T-helper 2 cell treated with Interferon-gamma antibody and Interleukin-4, amounts not matched to agents 5 μg/mL and 100 μg/mL, for 36 hours (primary cell): ENCODE results near the gene SORCS3.

Experiments used
- DNase-seq: peaks from one replicate; pipeline ENCODE4 v3.0.0; 2021; ENCODE audit warnings: low spot score
- H3K27ac Mint-ChIP-seq: one replicate; pipeline ENCODE4 v1.8.0; 2021; ENCODE audit warnings: mild to moderate bottlenecking, mixed read lengths
- H3K27me3 Mint-ChIP-seq: one replicate; pipeline ENCODE4 v1.8.0; 2021; ENCODE audit warnings: low read depth, mixed read lengths
- H3K36me3 Mint-ChIP-seq: one replicate; pipeline ENCODE4 v1.8.0; 2021; ENCODE audit warnings: low read depth, mixed read lengths
- H3K4me1 Mint-ChIP-seq: one replicate; pipeline ENCODE4 v1.8.0; 2021; ENCODE audit warnings: low read depth, mixed read lengths
- H3K4me3 Mint-ChIP-seq: one replicate; pipeline ENCODE4 v1.8.0; 2022; ENCODE audit warnings: mild to moderate bottlenecking, moderate library complexity, mixed read lengths
- H3K9me3 Mint-ChIP-seq: one replicate; pipeline ENCODE4 v1.8.0; 2021; ENCODE audit warnings: mixed read lengths

SORCS3 gene

GRCh38 chr10:104638861-104639589 lies 2.1 kb upstream of the SORCS3 start:
- H3K36me3 Mint-ChIP-seq, result no peaks in the 10 kb centered on the region
- H3K4me3 Mint-ChIP-seq, result no peak overlapping the region
- peaks cover 56% of the 10 kb centered on the region for H3K27me3 Mint-ChIP-seq

GRCh38 chr10:104639590-104640338 lies 1.3 kb upstream of the SORCS3 start:
- Mint-ChIP-seq H3K4me1 (peaks cover 3% of the 10 kb centered on the region), H3K36me3 (no peaks in the 10 kb centered on the region), H3K27ac (no peak overlapping the region), H3K4me3 (no peak overlapping the region), H3K27me3 (peaks cover 62% of the 10 kb centered on the region), H3K9me3 (no peaks in the 10 kb centered on the region)
- DNase-seq, result no peak

More at GRCh38 chr10:104638861-104639589, 2.1 kb upstream of the SORCS3 start:
- H3K4me1 Mint-ChIP-seq, result peaks cover 3% of the 10 kb centered on the region
- H3K27ac Mint-ChIP-seq, result no peak overlapping the region
- H3K9me3 Mint-ChIP-seq, result no peaks in the 10 kb centered on the region
- DNase-seq, result no peak

- no peaks in the 10 kb centered on the region for H3K36me3 Mint-ChIP-seq
- no peak overlapping the region for H3K4me3 Mint-ChIP-seq
- no peak overlapping the region for H3K27ac Mint-ChIP-seq
- no peak for DNase-seq
- H3K4me1 Mint-ChIP-seq, result peaks cover 3% of the 10 kb centered on the region
- H3K9me3 Mint-ChIP-seq, result no peaks in the 10 kb centered on the region
- peaks cover 70% of the 10 kb centered on the region for H3K27me3 Mint-ChIP-seq
These were observed 527 bp upstream of the SORCS3 start for GRCh38 chr10:104640339-104641186.

DNA sequence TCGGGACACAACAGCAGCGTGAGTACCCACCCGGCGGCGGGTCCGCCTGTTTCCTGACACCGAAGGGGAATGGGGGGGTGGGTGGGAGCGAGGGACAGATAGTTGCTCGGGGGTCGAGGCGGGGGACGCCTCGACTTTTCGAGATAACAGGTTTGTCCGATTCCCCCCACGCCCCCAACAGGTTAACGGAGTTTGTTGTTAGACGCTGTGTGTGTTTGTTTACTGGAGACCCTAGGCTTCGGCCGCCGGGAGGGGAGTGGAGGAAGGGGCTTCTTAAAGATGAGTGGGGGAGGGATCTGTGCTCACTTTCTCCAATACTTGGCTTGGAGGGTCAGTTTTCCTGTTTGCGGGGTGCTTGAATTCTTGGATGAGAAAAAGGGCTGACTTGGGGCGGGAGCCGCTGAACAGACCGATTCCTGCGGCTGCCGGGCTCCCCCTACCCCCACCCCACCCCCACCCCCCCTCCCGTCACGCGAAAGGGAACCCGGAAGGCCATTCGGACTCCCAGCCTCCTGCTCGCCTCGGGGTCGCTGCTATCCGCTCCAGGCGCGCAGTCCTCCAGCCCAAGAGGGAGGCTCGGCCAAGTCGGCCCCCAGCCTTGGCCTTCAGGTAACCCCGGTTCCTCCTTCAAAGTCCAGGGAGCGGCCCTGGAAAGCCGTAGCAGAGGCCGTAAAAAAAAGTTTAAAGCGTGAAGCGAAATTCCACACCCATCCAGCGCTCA lies 1.0 kb downstream of the SORCS3 start:
- H3K27ac Mint-ChIP-seq, result no peak overlapping the region
- no peak overlapping the region for H3K4me3 Mint-ChIP-seq
- peaks cover 74% of the 10 kb centered on the region for H3K27me3 Mint-ChIP-seq
- no peaks in the 10 kb centered on the region for H3K9me3 Mint-ChIP-seq
- no peaks in the 10 kb centered on the region for H3K36me3 Mint-ChIP-seq
- no peak for DNase-seq
- H3K4me1 Mint-ChIP-seq, result peaks cover 3% of the 10 kb centered on the region

DNA sequence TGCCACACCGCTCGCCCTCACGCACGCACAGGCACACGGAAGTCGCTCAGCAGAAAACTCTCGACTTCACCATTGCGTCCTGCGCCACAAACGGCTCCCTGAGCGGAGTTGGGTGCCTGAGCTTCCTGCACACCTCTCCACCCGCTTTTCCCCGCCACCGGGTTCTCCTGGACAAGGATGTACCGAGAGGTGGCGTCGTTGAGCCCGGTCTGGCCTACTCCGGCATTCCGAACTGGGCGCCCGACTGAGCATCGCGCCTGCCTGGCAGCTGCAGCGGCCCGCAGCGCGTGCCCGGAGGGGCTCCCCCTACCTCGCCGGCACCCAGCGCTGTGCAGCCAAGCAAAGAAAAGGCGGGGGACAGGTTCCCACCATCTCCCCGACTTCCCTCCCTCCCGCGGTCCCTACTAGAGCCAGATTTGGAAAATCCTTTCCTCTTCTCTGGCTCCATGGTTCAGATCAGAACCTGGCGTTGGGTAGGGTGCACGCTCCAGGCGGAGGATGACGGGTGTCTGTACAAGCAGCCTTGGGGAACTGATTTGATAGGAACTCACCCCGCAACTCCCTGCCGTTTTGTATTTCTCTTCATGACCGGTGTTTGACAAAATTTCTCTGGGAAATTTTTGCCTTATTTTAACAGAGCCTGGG lies 1.7 kb downstream of the SORCS3 start:
- DNase-seq, result no peak
- Mint-ChIP-seq H3K9me3 (no peaks in the 10 kb centered on the region), H3K27me3 (peaks cover 69% of the 10 kb centered on the region), H3K27ac (no peak overlapping the region), H3K36me3 (no peaks in the 10 kb centered on the region), H3K4me3 (no peak overlapping the region), H3K4me1 (peaks cover 3% of the 10 kb centered on the region)

- H3K27ac Mint-ChIP-seq, result no peak overlapping the region
- no peaks in the 10 kb centered on the region for H3K9me3 Mint-ChIP-seq
- no peak overlapping the region for H3K4me3 Mint-ChIP-seq
- DNase-seq, result no peak
- peaks cover 3% of the 10 kb centered on the region for H3K4me1 Mint-ChIP-seq
- peaks cover 64% of the 10 kb centered on the region for H3K27me3 Mint-ChIP-seq
- no peaks in the 10 kb centered on the region for H3K36me3 Mint-ChIP-seq
These were observed 2.2 kb downstream of the SORCS3 start for GRCh38 chr10:104643303-104643663.

- Mint-ChIP-seq H3K27me3 (peaks cover 51% of the 10 kb centered on the region), H3K36me3 (no peaks in the 10 kb centered on the region), H3K27ac (no peak overlapping the region), H3K9me3 (no peaks in the 10 kb centered on the region), H3K4me1 (no peaks in the 10 kb centered on the region), H3K4me3 (no peak overlapping the region)
- DNase-seq, result no peak
These were observed 5.1 kb downstream of the SORCS3 start for GRCh38 chr10:104646146-104646545.

GRCh38 chr10:104648421-104648820 lies 7.3 kb downstream of the SORCS3 start:
- H3K36me3 Mint-ChIP-seq, result no peaks in the 10 kb centered on the region
- H3K9me3 Mint-ChIP-seq, result no peaks in the 10 kb centered on the region
- DNase-seq, result no peak
- peaks cover 41% of the 10 kb centered on the region for H3K27me3 Mint-ChIP-seq
- H3K27ac Mint-ChIP-seq, result no peak overlapping the region
- H3K4me3 Mint-ChIP-seq, result no peak overlapping the region
- no peaks in the 10 kb centered on the region for H3K4me1 Mint-ChIP-seq

DNA sequence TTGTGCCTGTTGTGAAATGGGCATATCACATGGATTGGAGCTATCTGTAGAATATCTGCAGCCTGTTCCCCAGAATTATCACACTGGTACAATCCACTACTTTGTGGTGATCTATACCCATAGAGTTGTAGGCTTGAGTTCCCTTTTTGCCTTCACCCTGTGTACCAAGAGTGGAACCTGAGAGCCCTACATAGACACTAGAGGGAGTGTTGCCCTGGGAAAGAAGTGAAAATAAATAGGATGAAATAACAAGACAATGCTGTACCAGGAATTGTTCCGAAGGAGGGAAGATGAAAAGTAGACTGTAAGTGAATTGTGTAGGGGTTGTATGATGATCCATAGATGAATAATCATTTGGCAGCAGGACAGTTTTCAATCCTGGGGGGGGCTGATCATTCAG lies 9.0 kb downstream of the SORCS3 start:
- no peaks in the 10 kb centered on the region for H3K4me1 Mint-ChIP-seq
- no peak overlapping the region for H3K27ac Mint-ChIP-seq
- H3K4me3 Mint-ChIP-seq, result no peak overlapping the region
- peaks cover 26% of the 10 kb centered on the region for H3K27me3 Mint-ChIP-seq
- DNase-seq, result no peak
- no peaks in the 10 kb centered on the region for H3K9me3 Mint-ChIP-seq
- H3K36me3 Mint-ChIP-seq, result no peaks in the 10 kb centered on the region

- peaks cover 19% of the 10 kb centered on the region for H3K27me3 Mint-ChIP-seq
- no peak overlapping the region for H3K4me3 Mint-ChIP-seq
- no peaks in the 10 kb centered on the region for H3K36me3 Mint-ChIP-seq
- no peaks in the 10 kb centered on the region for H3K9me3 Mint-ChIP-seq
- H3K27ac Mint-ChIP-seq, result no peak overlapping the region
- DNase-seq, result no peak
- no peaks in the 10 kb centered on the region for H3K4me1 Mint-ChIP-seq
These were observed 9.7 kb downstream of the SORCS3 start for GRCh38 chr10:104650635-104651331.

DNA sequence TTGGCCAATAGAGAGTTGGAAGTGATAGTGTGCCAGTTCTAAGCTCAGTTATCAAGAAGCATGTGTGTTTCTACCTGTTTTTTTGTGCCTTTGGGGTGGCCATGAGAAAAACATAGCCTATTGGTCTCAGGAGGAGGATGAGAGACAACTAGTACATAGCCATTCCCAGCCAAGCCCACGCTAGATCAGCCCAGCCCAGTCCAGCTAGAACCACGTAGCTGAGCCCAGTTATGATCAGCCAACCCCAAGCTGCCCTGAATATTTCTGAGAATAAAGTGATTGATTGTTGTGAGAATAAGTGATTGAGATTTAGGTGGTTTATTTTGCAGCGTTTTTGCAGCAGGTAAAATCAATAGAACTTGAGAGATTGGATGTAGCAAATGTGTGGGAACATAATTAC lies 15.9 kb downstream of the SORCS3 start:
- no peak overlapping the region for H3K27ac Mint-ChIP-seq
- H3K4me1 Mint-ChIP-seq, result no peaks in the 10 kb centered on the region
- no peak for DNase-seq
- H3K27me3 Mint-ChIP-seq, result peaks cover 12% of the 10 kb centered on the region
- no peaks in the 10 kb centered on the region for H3K36me3 Mint-ChIP-seq
- no peak overlapping the region for H3K4me3 Mint-ChIP-seq
- H3K9me3 Mint-ChIP-seq, result no peaks in the 10 kb centered on the region

DNA sequence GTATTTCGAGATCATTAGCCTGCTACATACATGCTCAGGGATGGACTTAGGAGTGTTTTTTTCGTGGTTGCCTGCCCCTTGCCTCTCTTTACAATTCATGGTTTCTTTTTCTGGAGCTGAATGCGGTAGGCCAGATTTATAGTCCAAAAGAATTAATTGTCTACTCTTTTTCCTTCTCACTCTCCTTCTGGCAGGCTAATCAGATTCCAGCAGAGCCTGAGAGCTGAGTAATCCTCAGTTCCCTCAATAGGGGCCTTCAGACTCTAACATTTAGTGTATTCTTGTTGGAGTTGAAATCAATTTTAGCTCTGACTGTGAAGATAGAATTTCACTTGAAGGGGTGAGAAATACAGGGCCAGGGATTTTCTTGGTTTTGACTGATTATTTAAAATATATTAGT lies 16.4 kb downstream of the SORCS3 start:
- H3K27me3 Mint-ChIP-seq, result peaks cover 11% of the 10 kb centered on the region
- H3K4me1 Mint-ChIP-seq, result no peaks in the 10 kb centered on the region
- no peaks in the 10 kb centered on the region for H3K9me3 Mint-ChIP-seq
- no peak for DNase-seq
- H3K27ac Mint-ChIP-seq, result no peak overlapping the region
- no peaks in the 10 kb centered on the region for H3K36me3 Mint-ChIP-seq
- no peak overlapping the region for H3K4me3 Mint-ChIP-seq

- Mint-ChIP-seq H3K4me3 (no peak overlapping the region), H3K9me3 (no peaks in the 10 kb centered on the region), H3K4me1 (no peaks in the 10 kb centered on the region), H3K27ac (no peak overlapping the region), H3K36me3 (no peaks in the 10 kb centered on the region), H3K27me3 (peaks cover 11% of the 10 kb centered on the region)
- DNase-seq, result no peak
These were observed 17.0 kb downstream of the SORCS3 start for GRCh38 chr10:104658067-104658466.
